AG04450 (cell line): ENCODE results near the gene IFI27. TPM values are rescaled to one million over a fixed set of nuclear protein-coding genes. Genes with fewer than 3 reads are reported as not detected.

ENCODE experiments used
- CTCF ChIA-PET: fragments of 300-600, 350-600 bp; formaldehyde crosslinking; extraction: SDS; loops from one replicate; lab custom pipeline; 2022; ENCODE audit warnings: antibody characterized with exemption, inconsistent platforms; lab: Charles Lee
- POLR2A ChIA-PET: fragments of 350-600 bp; formaldehyde crosslinking; extraction: SDS; loops from one replicate; lab custom pipeline; 2021; ENCODE audit warnings: antibody characterized with exemption, inconsistent platforms; lab: Yijun Ruan, JAX
- DNase-seq: peaks from one replicate; pipeline ENCODE4 v3.0.0-alpha.2; 2011; ENCODE audit warnings: low read depth, low spot score
- H3K27ac ChIP-seq: one replicate; pipeline ENCODE4 v1.5.1; 2012; ENCODE audit warnings: low read depth, low read length, control low read depth
- H3K27me3 ChIP-seq: one replicate; pipeline ENCODE4 v1.6.0; 2012; ENCODE audit warnings: low read length; ENCODE audit not compliant: control insufficient read depth, insufficient read depth
- H3K4me3 ChIP-seq: 2 replicates; pipeline ENCODE4 v1.5.1; 2011; ENCODE audit warnings: mild to moderate bottlenecking, low read depth, low read length, control low read depth
- H3K9me3 ChIP-seq: 2 replicates; pipeline ENCODE4 v1.5.1; 2012; ENCODE audit warnings: low read length; ENCODE audit not compliant: control insufficient read depth, insufficient read depth
- CTCF ChIP-seq: IDR thresholded peaks from 2 replicates; pipeline ENCODE4 v1.5.1; 2011; ENCODE audit warnings: low read depth, low read length, control low read depth, inconsistent platforms
- polyA plus RNA-seq: library from polyadenylated mRNA; depleted of rRNA; stranded (reverse); fragments of >200 nt; gene quantifications from 2 replicates; pipeline ENCODE4 v1.2.3, GENCODE V29; 2011

The IFI27 gene
- polyA plus RNA-seq, 1 experiment, result 1.4 TPM

DNA sequence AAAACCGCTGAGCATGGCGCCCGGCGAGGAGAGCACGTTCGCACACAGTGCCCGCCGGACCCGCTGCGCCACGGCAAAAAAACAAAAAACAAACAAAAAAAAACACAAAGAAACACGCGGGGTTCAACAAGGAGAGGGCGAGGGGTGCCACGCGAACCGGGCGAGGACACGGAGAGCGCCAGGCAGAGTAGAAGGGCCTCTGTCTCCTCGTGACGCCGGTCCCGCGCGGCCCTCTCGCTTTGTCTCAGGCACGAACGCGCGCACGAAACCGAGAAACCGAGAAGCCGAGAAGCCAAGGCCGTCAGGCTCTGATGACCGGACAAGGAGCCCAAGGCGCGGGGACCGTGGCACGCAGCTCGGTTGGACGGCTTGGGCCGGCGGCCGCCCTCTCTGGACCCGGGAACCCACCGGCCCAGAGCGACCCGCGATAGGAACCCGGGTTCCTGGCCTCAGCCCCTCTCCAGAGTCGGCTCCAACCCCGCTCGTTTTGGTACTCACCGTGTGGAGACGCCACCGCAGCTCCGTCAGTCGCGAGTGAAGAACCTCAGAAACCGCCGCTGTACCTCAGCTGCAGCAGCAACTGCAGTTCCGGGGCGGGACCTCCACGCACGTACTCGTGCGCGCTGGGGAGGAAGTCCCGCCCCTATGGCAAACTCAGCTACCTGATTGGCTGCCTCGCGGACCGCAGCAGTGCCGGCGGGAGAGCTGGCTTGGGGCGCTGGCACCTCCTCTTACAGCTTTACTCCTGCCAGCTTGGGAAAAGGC lies 29.7 kb upstream of the IFI27 start, which contains the start of the genes DDX24 and IFI27L1:
DDX24 (minus strand) TSS at position 582 of the 765 bp plus-strand sequence. CDS start 1,460 bp downstream, outside the sequence.
IFI27L1 (plus strand) TSS at position 690 of the 765 bp plus-strand sequence. CDS start 15,628 bp downstream, outside the sequence.
- no peak for TF ChIP-seq CTCF
- Histone ChIP-seq H3K9me3 (peaks cover 9% of the 10 kb centered on the region; the same call in 1 of the 2 replicates), H3K4me3 (peak within 1 kb of the TSS; percentile 93), H3K27me3 (no peaks in the 10 kb centered on the region), H3K27ac (peak within 1 kb of the TSS; percentile 82)
- ChIA-PET POLR2A (interaction anchor here (0.9 to 1.2 kb wide), 4 partner anchors 15 to 90 kb away, joined by 3 to 6 read pairs (median 3); no protein-coding TSS in a partner anchor), CTCF (interaction anchor here (0.7 to 7.7 kb wide), 5 partner anchors 45 to 141 kb away, joined by 3 to 64 read pairs (median 4); partner anchors contain the start of gene IFI27L2)
- DNase-seq, result peak; percentile 86

DNA sequence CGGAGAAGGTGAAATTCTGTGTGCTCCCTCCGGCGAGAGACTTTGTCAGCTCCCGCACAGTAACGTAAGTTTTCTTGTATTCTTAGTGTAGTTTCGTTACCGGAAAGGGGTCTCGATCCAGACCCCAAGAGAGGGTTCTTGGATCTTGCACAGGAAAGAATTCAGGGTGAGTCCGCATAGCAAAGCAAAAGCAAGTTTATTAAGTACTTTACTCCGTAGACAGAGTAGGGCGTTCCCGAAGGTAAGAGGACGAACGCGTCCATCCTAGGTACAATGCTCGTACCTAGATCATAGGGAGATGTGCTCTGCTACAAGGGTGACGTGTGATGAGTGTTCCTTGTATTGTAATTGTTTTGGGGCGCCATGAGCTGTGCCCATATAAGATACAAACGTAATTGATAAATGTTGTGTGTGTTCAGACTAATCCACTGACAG lies 29.1 kb upstream of the IFI27 start:
- peak overlapping the region; percentile 93 for H3K4me3 ChIP-seq
- ChIA-PET CTCF (interaction anchor here (0.7 to 7.7 kb wide), 5 partner anchors 45 to 99 kb away, joined by 3 to 64 read pairs (median 6); partner anchors contain the start of gene IFI27L2), POLR2A (interaction anchor here (0.5 to 1.2 kb wide), 5 partner anchors 14 to 90 kb away, joined by 3 to 6 read pairs (median 3); no protein-coding TSS in a partner anchor)
- peak overlapping the region; percentile 53 for H3K27ac ChIP-seq
- no peak for TF ChIP-seq CTCF
- H3K9me3 ChIP-seq, result peaks cover 6% of the 10 kb centered on the region; the same call in 1 of the 2 replicates
- H3K27me3 ChIP-seq, result no peaks in the 10 kb centered on the region
- no peak for DNase-seq

DNA sequence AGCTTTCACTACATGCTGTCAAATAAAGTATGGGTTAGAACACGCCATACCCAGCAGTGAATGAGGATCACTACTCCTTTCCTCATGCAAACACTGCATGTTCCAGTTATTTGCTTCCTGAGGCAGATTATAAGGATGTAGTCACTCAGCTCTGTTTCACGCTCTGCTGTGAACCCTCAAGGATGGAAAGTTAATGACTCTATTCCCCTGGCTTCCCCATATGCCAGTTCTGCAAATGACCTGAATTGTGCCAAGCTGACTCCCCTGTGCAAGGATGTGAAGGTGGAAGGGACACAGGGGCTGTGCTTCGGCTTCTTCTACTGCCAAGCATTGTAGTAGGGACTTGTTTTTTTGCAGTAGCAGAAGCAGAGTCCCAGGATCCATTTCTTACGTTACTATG lies 22.6 kb upstream of the IFI27 start:
- no peak overlapping the region for H3K27ac ChIP-seq
- no peaks in the 10 kb centered on the region for H3K9me3 ChIP-seq
- POLR2A ChIA-PET, result no interaction called here
- H3K27me3 ChIP-seq, result no peaks in the 10 kb centered on the region
- TF ChIP-seq CTCF, result no peak
- CTCF ChIA-PET, result interaction anchor here (0.9 to 1.3 kb wide), 3 partner anchors 44 to 148 kb away, joined by 3 to 4 read pairs (median 4); no protein-coding TSS in a partner anchor
- no peak overlapping the region for H3K4me3 ChIP-seq
- DNase-seq, result no peak

DNA sequence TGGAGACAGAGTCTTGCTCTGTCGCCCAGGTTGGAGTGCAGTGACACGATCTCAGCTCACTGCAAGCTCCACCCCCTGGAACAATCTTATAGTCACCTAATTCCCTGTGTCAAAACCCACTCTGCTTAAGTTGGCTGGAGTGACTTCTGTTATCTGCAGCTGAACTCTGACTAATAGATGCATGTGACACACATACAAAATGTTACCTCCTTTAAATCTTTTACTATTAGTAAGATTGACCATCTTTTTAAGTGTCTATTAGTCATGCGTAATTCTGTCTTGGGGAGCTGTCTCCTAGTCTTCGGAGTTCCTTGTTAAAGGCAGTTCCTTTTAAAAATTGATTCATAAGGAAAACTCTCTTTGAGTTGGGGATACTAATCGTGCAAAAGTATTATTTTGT lies 22.0 kb upstream of the IFI27 start:
- TF ChIP-seq CTCF, result no peak
- Histone ChIP-seq H3K27ac (no peak overlapping the region), H3K9me3 (no peaks in the 10 kb centered on the region), H3K4me3 (no peak overlapping the region), H3K27me3 (no peaks in the 10 kb centered on the region)
- POLR2A ChIA-PET, result no interaction called here
- CTCF ChIA-PET, result interaction anchor here (0.9 to 1.3 kb wide), 3 partner anchors 43 to 149 kb away, joined by 3 to 4 read pairs (median 4); no protein-coding TSS in a partner anchor
- DNase-seq, result no peak

DNA sequence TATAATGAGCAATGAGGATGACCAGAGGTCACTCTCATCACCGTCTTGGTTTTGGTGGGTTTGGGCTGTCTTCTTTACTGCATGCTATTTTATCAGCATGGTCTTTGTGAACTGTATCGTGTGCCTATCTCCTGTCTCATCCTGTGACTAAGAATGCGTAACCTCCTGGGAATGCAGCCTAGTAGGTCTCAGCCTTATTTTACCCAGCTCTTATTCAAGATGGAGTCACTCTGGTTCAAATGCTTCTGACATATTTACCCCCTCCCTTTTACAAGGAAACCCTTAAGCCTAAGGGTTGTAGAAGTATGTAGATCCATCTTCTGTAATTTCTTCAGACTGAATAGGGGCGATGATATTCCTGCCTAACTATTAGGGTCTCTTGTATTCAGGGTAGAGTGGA lies 21.1 kb upstream of the IFI27 start:
- DNase-seq, result no peak
- TF ChIP-seq CTCF, result no peak
- no peak overlapping the region for H3K27ac ChIP-seq

More for the DNA sequence above, 21.1 kb upstream of the IFI27 start:
- Histone ChIP-seq H3K9me3 (no peaks in the 10 kb centered on the region), H3K27me3 (no peaks in the 10 kb centered on the region), H3K4me3 (no peak overlapping the region)
- ChIA-PET POLR2A (no interaction called here), CTCF (interaction anchor here (1.5 kb wide), 1 partner anchor 91 kb away, joined by 3 read pairs; no protein-coding TSS in a partner anchor)
